GM19324 (cell line): Measurements from ENCODE around the gene SGPP1.
"Not testable (repeated sequence)": the region's sequence is repeated elsewhere in the genome, so short reads cannot be mapped to it uniquely, and the experiment has no call there.

ENCODE experiments used
- ATAC-seq: cut with Tn5 transposase; IDR thresholded peaks from one replicate; pipeline ENCODE4 v1.9.1; 2021; ENCODE audit warnings: mild to moderate bottlenecking, moderate library complexity; ENCODE audit not compliant: unreplicated experiment, low FRiP score

Gene SGPP1

DNA sequence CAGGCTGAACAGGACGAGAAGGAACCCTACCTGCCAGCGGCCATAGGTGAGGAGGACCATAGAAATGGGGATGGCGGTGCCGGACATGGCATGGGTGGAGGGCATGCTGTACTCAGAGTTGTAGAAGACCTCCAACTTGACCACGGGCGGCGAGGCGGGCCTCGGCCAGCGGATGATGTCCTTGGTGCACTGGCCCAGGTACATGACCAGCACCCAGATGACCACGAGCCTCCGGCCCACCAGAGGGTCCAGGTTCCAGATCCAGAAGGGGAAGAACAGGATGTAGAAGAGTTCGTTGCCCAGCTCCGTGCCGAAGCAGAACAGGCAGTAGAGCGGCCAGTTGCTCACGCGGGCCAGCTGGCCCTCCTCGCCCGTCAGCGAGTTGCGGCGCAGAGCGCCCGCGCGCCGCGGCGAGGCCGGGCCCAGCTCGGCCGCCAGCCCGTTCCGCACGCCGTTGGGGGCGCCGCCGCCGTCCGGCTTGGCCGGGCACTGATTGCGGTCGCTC is 582 bp downstream of the SGPP1 start:
- ATAC-seq, result peak; percentile 36

DNA sequence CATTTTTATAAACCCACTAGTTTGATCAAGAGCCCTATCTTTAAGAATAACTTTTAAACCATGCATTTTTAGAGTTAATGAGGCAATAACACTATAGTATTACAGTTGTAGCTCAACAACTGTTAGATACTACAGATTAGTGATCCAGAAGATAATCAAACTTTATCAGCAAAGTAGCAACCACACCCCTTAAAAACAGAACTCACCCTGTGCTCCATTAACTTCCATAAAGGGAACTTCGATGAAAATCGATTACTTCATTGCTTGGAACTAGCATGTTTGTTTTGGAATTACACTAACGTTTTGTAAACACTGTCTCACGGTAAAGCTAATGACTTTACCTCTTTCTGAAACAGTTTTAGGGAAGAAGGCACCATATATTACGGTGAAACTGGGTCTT is 1.4 kb downstream of the SGPP1 start:
- no peak for ATAC-seq

DNA sequence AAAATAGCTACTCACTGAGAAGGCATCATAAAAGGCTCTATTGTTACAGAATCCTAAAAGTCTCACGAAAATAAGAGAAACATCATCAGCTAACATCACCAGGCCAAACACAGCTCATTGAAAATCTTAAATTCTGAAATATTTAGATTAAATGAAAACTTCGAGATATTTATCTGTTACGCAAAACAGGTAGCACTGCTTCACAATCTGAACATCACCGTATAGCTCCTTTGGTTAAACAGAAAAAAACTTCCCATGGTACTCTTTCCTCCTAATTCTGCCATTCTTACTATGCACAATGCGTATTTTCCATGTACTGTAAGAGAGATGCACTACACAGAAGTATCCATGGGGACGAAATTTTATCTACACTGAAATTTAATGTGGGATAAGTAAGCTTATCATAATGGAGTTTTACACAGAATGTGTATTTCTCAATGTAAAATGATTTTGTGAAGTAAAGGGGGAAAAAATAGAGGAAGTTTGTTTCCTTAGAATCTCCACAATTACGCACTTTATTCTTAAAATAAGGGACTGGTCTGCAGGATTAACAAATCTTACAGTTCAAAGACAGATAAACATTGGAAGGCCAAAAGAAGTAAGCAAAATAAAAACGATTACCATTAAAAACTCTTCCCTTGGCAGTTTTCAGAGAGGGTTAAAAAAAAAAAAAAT is 1.9 kb downstream of the SGPP1 start:
- ATAC-seq, result no peak

DNA sequence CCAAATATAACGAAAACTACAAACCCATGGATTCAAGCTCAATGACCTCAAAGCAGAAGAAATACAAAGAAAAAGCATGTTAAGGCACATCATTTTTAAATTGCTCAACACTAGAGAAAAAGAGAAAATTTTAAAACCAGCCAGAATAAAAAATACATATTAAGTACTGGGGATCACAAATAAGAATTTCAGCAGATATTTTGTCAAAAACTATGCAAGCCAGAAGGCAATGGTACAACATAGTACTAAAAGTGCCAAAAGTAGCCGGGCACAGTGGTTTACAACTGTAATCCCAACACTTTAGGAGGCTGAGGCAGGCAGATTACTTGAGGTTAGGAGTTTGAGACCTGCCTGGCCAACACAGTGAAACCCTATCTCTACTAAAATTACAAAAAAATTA is 10.2 kb downstream of the SGPP1 start:
- no peak for ATAC-seq

DNA sequence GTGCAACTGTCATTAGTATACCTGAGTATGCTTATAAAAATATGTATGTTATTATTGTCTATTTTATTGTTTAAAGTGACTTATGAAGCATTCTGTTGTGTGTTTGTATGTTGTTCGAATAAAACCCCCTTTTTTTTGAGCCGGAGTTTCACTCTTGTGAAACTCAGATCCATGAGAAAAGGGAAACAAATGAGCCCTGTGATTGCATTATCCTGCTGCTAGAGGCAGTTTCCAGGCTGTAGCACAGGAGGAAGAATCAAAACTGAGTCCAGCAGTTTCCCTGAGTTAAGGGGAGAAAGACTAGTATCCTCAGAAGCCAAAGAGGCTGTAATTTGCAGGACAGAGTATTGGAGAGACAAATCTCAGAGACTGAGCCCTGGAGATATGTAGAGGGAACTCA is 12.5 kb downstream of the SGPP1 start:
- ATAC-seq, result no peak

DNA sequence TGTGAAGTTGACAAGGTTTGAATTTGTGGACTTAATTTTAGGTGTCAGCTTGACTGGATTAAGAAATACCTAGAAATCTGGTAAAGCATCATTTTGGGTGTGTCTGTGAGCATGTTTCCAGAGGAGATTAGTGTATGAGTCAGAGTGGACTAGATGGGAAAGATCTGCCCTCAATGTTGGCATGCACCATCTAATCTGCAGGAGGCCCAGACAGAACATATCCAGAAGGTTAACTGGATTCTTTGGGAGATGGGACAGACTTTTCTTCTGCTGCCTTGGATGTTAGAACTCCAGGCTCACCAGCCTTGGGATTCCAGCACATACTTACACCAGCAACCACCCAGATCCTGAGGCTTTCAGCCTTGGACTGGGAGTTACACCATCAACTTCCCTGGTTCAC is 14.1 kb downstream of the SGPP1 start:
- ATAC-seq, result no peak

DNA sequence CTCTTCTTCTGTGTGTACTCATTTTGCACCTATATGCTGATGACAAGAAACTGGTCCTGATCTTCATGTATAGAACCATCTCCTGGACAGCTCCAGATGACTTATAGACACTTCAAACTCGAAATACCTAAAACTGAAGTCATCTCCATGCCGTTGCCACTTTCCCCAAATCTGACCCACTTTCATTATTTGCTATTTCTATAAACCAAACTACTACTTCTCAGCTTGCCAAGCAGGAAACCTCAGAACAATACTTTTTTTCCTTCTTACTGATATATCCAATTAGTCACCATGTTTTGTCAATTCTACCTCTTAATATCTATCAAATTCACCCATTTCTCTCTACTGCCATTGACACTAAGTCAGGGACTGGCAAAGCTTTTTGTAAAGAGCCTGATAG is 14.8 kb downstream of the SGPP1 start:
- ATAC-seq, result no peak

DNA sequence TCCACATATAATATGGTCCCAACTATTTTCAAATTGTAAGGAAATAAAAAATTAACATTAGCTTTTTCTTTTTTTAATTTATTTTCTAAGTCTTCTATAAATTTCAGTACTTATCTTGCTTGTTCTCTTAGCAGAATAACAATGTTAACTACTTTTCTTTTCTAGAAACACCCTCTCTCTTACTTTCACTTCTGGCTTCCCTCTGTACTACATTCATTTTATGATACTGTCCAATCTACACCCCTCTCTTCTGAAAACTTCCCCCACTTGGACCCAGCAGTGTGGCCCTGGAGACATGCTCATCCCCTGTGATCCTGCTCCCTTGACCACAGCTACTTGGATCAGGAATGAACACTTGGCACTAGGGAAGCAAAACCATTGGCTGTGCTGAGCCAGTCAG is 15.7 kb downstream of the SGPP1 start:
- no peak for ATAC-seq

GRCh38 chr14:63710497-63710896 is 17.4 kb downstream of the SGPP1 start:
- no peak for ATAC-seq

GRCh38 chr14:63709589-63709988 is 18.3 kb downstream of the SGPP1 start:
- no peak for ATAC-seq

DNA sequence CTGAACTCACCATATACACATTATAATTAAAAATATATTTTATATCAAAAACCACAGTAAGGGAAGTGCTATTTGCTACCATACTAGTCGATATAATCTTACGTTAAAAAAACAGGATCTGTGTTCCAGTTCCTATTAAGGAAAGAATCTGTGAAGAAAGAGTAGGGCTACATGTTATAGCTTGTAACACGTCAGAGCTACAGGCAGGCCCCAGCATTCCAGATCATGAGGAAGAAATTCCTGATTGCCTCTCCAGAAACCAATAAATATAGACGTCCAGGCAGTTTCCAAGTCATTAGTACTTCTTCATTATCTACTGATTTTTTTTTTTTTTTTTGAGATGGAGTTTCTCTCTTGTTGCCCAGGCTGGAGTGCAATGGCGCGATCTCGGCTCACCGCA is 20.6 kb downstream of the SGPP1 start:
- ATAC-seq, result no peak

DNA sequence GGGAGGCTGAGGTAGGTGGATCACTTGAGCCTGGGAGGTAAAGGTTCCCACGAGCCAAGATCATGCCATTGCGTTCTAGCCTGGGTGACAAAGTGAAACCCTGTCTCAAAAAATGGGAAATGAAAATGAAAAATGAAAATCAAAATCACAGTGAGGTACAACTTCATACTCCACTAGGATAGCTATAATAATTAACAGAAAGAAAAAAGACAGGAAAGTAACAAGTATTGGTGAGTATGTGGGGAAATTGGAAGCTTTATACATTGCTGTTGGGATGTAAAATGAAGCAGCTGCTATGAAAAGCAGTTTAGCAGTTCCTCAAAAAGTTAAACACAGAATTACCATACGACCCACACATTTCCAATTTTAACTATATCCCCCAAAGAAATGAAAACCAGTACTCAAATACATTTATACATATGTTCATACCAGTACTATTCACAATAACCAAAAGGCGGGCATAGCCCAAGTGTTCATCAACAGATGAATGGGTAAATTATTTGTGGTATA is 22.2 kb downstream of the SGPP1 start:
- no peak for ATAC-seq

DNA sequence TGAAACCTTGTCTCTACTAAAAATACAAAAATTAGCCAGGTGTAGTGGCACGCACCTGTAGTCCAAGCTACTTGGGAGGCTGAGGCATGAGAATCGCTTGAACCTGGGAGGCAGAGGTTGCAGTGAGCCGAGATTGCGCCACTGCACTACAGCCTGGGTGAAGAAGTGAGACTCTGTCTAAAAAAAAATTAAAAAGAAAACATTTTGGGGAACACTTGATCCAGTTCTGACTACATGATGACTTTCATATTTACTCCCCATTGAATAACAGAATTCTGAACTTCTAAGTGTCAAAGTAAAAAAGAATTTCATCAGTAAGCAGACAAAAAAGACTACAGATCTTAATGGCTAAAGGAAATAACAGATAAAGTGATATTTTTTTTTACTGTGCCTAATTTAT is 25.3 kb downstream of the SGPP1 start:
- not testable (repeated sequence) for ATAC-seq

DNA sequence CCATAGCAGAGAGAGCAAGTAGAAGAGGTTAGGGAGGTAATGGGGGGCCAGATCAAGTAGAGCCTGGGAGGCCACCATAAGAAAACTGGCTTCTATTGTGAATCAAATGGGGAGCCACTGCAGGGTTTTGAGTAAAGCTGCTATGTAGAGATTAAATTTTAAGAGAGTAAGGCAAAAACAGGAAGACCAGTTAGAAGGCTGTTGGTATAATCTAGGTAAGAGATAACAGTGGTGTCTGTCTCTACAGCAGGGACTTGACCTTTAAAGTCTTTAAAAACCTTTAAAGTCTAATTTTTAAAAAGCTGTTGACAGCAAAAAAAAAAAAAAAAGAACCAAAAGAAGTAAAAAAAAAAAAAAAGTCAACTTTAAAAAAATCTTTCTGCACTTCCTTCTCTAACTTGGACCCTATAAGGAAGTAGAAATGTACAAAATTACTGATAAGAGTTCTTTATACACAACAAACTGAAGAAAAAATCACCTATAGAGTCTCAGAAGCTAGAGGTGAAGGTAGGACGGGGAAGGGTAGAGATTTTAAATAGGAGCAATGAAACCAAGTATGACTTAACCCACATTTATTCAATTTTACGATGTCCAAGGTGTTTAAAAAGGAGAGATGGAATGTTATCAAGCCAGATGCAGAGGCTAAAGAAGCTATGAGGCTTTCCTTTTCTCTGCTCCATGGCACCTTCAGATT is 26.1 kb downstream of the SGPP1 start:
- ATAC-seq, result no peak

DNA sequence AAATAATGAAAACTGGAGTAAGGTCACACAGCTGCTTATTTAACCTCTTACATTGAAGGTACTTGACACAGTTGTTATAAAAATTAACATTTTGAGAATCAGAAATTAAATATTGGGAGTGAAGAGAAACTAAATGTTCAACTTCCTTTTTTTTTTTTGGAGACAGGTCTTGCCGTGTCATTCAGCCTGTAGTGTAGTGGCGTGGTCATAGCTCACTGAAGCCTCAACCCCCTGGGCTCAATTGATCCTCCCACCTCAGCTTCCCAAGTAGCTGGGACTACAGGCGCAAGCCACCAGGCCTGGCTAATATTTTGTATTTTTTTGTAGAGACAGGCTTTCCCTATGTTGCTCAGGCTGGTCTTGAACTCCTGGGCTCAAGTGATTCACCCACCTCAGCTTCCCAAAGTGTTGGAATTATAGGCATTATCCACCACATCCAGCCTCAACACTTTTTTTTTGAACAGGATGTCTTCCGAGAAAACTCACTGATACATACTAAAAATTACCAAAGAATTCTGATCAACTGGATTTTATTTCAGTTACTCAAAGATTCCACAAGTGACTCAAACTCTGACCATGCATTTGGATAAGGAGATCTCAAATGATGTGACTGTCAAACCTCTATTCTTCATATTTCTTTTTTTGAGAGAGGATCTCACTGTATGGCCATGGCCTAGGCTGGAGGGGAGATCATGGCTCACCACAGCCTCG is 35.4 kb downstream of the SGPP1 start:
- ATAC-seq, result no peak

- no peak for ATAC-seq
Measured at GRCh38 chr14:63689132-63689531, 38.7 kb downstream of the SGPP1 start.

DNA sequence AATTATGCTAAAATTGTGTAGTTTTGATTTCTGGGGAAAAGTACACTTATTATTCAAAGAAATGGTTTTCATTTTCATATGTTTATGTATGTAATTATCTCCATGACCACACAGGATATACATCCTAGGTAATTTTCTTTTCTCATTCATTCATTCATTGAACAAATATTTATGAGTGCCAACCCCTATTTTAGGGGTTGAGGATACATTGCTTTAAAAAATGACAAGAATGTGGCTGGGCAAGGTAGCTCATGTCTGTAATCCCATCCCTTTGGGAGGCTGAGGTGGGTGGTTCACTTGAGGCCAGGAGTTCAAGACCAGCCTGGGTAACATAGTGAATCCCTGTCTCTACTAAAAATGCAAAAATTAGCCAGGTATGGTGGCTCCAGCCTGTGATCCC is 40.9 kb downstream of the SGPP1 start:
- ATAC-seq, result no peak

GRCh38 chr14:63685401-63685800 is 42.5 kb downstream of the SGPP1 start:
- no peak for ATAC-seq

- ATAC-seq, result no peak
Measured at GRCh38 chr14:63682727-63683593, 44.9 kb downstream of the SGPP1 start.

DNA sequence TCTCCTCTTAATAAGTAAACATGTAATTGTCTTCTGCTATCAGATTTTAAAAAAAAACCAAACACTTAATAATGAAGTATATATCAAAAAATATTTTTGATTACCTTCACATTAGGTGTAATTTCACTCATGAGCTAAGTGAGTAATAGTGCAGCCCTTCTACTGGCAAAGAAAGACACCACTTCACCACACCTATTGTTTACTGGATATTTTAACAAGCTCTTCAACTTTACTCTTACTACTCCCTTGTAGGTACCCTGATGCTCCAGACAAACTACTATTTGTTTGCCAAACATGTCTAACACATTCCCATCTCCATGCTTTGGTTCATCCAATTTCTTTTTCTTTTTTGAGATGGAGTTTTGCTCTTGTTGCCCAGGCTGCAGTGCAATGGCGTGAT is 49.3 kb downstream of the SGPP1 start:
- ATAC-seq, result no peak
